K562 (cell line): ENCODE results near the gene SDK1. TPM values are rescaled to one million over a fixed set of nuclear protein-coding genes. Genes with fewer than 3 reads are reported as not detected.

Source experiments
- ATAC-seq: fragments of 200-7000 bp; cut with Tn5 transposase; 3 replicates; pipeline ENCODE4 v1.9.1; 2020; ENCODE audit warnings: moderate library complexity
- BruUV-seq: library from RNA; stranded (reverse); fragments of 400-500 nt; replicated peaks from 2 replicates; lab custom pipeline; 2021; lab: Mats Ljungman, UMichigan
- CTCF ChIA-PET: fragments of 300-600 bp; formaldehyde crosslinking; extraction: SDS; loops from one replicate; lab custom pipeline; 2021; ENCODE audit warnings: low intra/inter-chr PET ratio; lab: Yijun Ruan, JAX
- POLR2A ChIA-PET: fragments of 300-600, 350-650 bp; sonication (Branson Sonifier 250); formaldehyde crosslinking; extraction: SDS; loops from one replicate; lab custom pipeline; 2021; ENCODE audit warnings: antibody characterized with exemption, inconsistent platforms; lab: Yijun Ruan, JAX
- DNase-seq, 4 experiments: peaks; one replicate each; pipeline versions ENCODE4 v3.0.0 to v3.0.0-alpha.2; 2011 to 2018; ENCODE audit warnings: low spot score in 3 of 4, mixed read lengths in 3 of 4; ENCODE audit errors: extremely low read depth in 1 of 4
- FAIRE-seq: peaks from 2 replicates; lab custom pipeline; 2011; peaks lifted over from hg19 to GRCh38; lab: Jason Lieb, UNC
- H2AFZ ChIP-seq: 2 replicates; pipeline ENCODE4 v1.6.0; 2011; ENCODE audit warnings: low read depth, low read length, control low read depth, inconsistent platforms
- H3K27ac ChIP-seq: fragments of 200-600 bp; 3 replicates; pipeline ENCODE4 v1.8.0; 2011; ENCODE audit warnings: low read depth, mild to moderate bottlenecking, control low read depth, inconsistent platforms, low read length, moderate library complexity, mixed read lengths; ENCODE audit errors: extremely low read depth
- H3K27me3 ChIP-seq, 2 experiments: fragments of 300-600 bp in 1 of 2; 2 replicates in 1 of 2; 3 replicates in 1 of 2; pipeline versions ENCODE4 v1.6.0 to v1.8.0; 2011; ENCODE audit warnings: inconsistent platforms in 2 of 2, low read length in 2 of 2, mild to moderate bottlenecking in 1 of 2, mixed read lengths in 1 of 2, moderate library complexity in 1 of 2; ENCODE audit not compliant: control insufficient read depth in 2 of 2, insufficient read depth in 2 of 2
- H3K36me3 ChIP-seq: fragments of 300-600 bp; 3 replicates; pipeline ENCODE4 v1.8.0; 2011; ENCODE audit warnings: mild to moderate bottlenecking, low read length, inconsistent platforms; ENCODE audit not compliant: control insufficient read depth, insufficient read depth
- H3K4me1 ChIP-seq, 2 experiments: fragments of 200-600 bp in 1 of 2; replicated peaks in 1 of 2; 2 replicates in 1 of 2; 3 replicates in 1 of 2; pipeline versions ENCODE4 v1.5.1 to v1.8.0; 2011; ENCODE audit warnings: inconsistent platforms in 2 of 2, low read length in 2 of 2, mild to moderate bottlenecking in 1 of 2, mixed read lengths in 1 of 2, moderate library complexity in 1 of 2; ENCODE audit not compliant: control insufficient read depth in 2 of 2, insufficient read depth in 2 of 2
- H3K4me2 ChIP-seq: 2 replicates; pipeline ENCODE4 v1.6.1; 2011; ENCODE audit warnings: low read length, control low read depth, inconsistent platforms, mixed read lengths; ENCODE audit not compliant: insufficient read depth
- H3K4me3 ChIP-seq: fragments of 200-600 bp; sonication (generic), shearing (Covaris generic); 2 replicates; pipeline ENCODE4 v1.5.1; 2016; ENCODE audit warnings: control low read depth, inconsistent platforms
- H3K79me2 ChIP-seq: fragments of 200-600 bp; 3 replicates; pipeline ENCODE4 v1.8.0; 2011; ENCODE audit warnings: low read length, inconsistent platforms; ENCODE audit not compliant: control insufficient read depth, insufficient read depth
- H3K9ac ChIP-seq, 2 experiments: 2 replicates each; pipeline versions ENCODE4 v1.6.0 to v1.6.1; 2011; ENCODE audit warnings: low read depth in 2 of 2, low read length in 2 of 2, control low read depth in 1 of 2, inconsistent platforms in 1 of 2, mild to moderate bottlenecking in 1 of 2, mixed read lengths in 1 of 2; ENCODE audit not compliant: insufficient read depth in 1 of 2
- H3K9me1 ChIP-seq: one replicate; pipeline ENCODE4 v1.6.0; 2011; ENCODE audit warnings: inconsistent platforms, mild to moderate bottlenecking, low read length, moderate library complexity; ENCODE audit not compliant: control insufficient read depth, insufficient read depth
- H3K9me3 ChIP-seq: replicated peaks from 2 replicates; pipeline ENCODE4 v1.5.1; 2011; ENCODE audit warnings: low read depth, low read length, inconsistent platforms; ENCODE audit not compliant: control insufficient read depth, insufficient read depth
- H4K20me1 ChIP-seq: replicated peaks from 2 replicates; pipeline ENCODE4 v1.6.1; 2011; ENCODE audit warnings: low read length, inconsistent platforms, mixed read lengths; ENCODE audit not compliant: control insufficient read depth, insufficient read depth
- BCLAF1 ChIP-seq, 2 experiments: fragments of 450-650 bp in 1 of 2; IDR thresholded peaks; 2 replicates each; pipeline ENCODE4 v1.6.1; 2011 to 2017; ENCODE audit warnings: low read depth in 2 of 2, antibody characterized with exemption in 1 of 2, borderline replicate concordance in 1 of 2, low read length in 1 of 2, mild to moderate bottlenecking in 1 of 2, mixed read lengths in 1 of 2; ENCODE audit not compliant: control insufficient read depth in 1 of 2
- FOXM1 ChIP-seq, 2 experiments: fragments of 450-650 bp in 1 of 2; sonication (generic) in 1 of 2; formaldehyde crosslinking in 1 of 2; IDR thresholded peaks; 2 replicates each; pipeline versions ENCODE4 v1.6.1 to v1.9.0; 2017 to 2022; ENCODE audit warnings: low read depth in 2 of 2, mild to moderate bottlenecking in 2 of 2, missing genetic modification reagents in 1 of 2, moderate library complexity in 1 of 2
- HDAC8 ChIP-seq: fragments of 450-650 bp; IDR thresholded peaks from 2 replicates; pipeline ENCODE4 v1.6.1; 2016; ENCODE audit warnings: mild to moderate bottlenecking, missing genetic modification characterization, moderate library complexity, missing compliant biosample characterization
- HOXB6 ChIP-seq: fragments of 250-450 bp; sonication (Bioruptor Pico); IDR thresholded peaks from 2 replicates; pipeline ENCODE4 v1.5.1; 2022; ENCODE audit warnings: mild to moderate bottlenecking, borderline replicate concordance
- MIER1 ChIP-seq: fragments of 450-650 bp; IDR thresholded peaks from 2 replicates; pipeline ENCODE4 v1.6.1; 2016; ENCODE audit warnings: antibody characterized with exemption, mild to moderate bottlenecking, low read depth
- TAF9B ChIP-seq: fragments of 450-650 bp; IDR thresholded peaks from 2 replicates; pipeline ENCODE4 v1.6.1; 2018; ENCODE audit warnings: mild to moderate bottlenecking; ENCODE audit not compliant: partially characterized antibody
- TCF15 ChIP-seq: fragments of 250-450 bp; sonication (Bioruptor Pico); IDR thresholded peaks from 2 replicates; pipeline ENCODE4 v1.8.0; 2022; ENCODE audit warnings: moderate library complexity, mild to moderate bottlenecking, inconsistent platforms
- ZNF174 ChIP-seq: fragments of 250-450 bp; sonication (Bioruptor Pico); IDR thresholded peaks from 2 replicates; pipeline ENCODE4 v1.4.0; 2020; ENCODE audit warnings: mild to moderate bottlenecking
- ZNF444 ChIP-seq: fragments of 250-450 bp; sonication (Bioruptor Pico); IDR thresholded peaks from 2 replicates; pipeline ENCODE4 v1.4.0; 2020; ENCODE audit warnings: mild to moderate bottlenecking, moderate library complexity
- ZNF785 ChIP-seq: fragments of 250-450 bp; sonication (Bioruptor Pico); IDR thresholded peaks from 2 replicates; pipeline ENCODE4 v1.4.0; 2020; ENCODE audit warnings: mild to moderate bottlenecking
- WGBS: fragments of 100-300 bp; shearing (Covaris generic); methylation state at CpG from one replicate; pipeline ENCODE4 v1.1.6; 2016; ENCODE audit warnings: low coverage, mixed read lengths; ENCODE audit not compliant: insufficient coverage; ENCODE audit errors: missing lambda C conversion rate; 5-methylcytosine and 5-hydroxymethylcytosine counted together
- in situ Hi-C: fragments of 300-500 bp; cut with MboI; formaldehyde crosslinking; loops from 4 replicates; pipeline ENCODE4 v1.15.0; 2018; ENCODE audit warnings: inconsistent platforms, mixed read lengths
- intact Hi-C: fragments of 100-400 bp; cut with micrococcal nuclease; formaldehyde crosslinking; loops from 2 replicates; pipeline ENCODE4 v1.14.2; 2022
- polyA plus RNA-seq, 8 experiments: library from polyadenylated mRNA; depleted of rRNA in 4 of 8; stranded (reverse) in 5 of 8; unstranded in 3 of 8; fragments of >200 nt; fragmentation: Nextera tagmentation in 2 of 8; fragmentation: Illumina TruSeq in 1 of 8; extraction: Ambion mirVana in 2 of 8; extraction: Trizol in 1 of 8; gene quantifications; 2 replicates each; pipeline versions ENCODE4 v1.2.1 to v1.2.3, GENCODE V29; 2011 to 2014; ENCODE audit warnings: inconsistent platforms in 1 of 8, missing spikeins in 1 of 8
- total RNA-seq, 7 experiments: library from RNA; depleted of rRNA in 6 of 7; stranded (reverse); fragments of >200 nt in 6 of 7; fragmentation: Illumina TruSeq in 2 of 7; extraction: Trizol in 2 of 7; gene quantifications; 2 replicates each; pipeline versions ENCODE4 v1.2.1 to v1.2.3, GENCODE V29; 2011 to 2021; ENCODE audit warnings: low replicate concordance in 1 of 7
- TF ChIP-seq, protein P1 (sequence below): fragments of 250-450 bp; sonication (Bioruptor Pico); IDR thresholded peaks from 2 replicates; pipeline ENCODE4 v1.6.1; 2021; ENCODE audit warnings: mild to moderate bottlenecking
- TF ChIP-seq, protein P2 (sequence below): fragments of 250-450 bp; sonication (Bioruptor Pico); IDR thresholded peaks from 2 replicates; pipeline ENCODE4 v1.4.0; 2020

Gene SDK1
- total and polyA plus RNA-seq, 9 of the 15 experiments (the other 6 are each of a cell fraction or from before 2014, with no cell fraction given) = 0.16 TPM; not detected in 8

DNA sequence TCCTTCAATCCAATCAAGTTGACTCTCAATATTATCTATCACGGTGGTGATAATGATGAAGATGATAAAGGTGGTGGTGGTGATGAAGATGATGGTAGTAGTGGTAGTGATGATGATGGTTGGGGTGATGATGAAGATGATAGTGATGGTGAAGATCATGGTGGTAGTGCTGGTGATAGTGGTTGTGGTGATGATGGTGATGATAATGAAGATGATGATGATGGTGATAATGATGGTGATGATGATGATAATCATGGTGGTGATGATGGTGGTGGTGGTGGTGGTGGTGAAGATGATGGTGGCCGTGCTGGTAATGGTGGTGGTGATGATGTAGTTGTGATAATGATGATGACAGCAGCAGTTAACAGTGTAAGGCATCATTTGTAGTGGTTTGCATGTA, 29.8 kb upstream of the SDK1 start:
- in situ Hi-C loops (no loop called here), intact Hi-C loops (no loop called here)
- FAIRE-seq = no peak
- H3K36me3 ChIP-seq = no peaks in the 10 kb centered on the region
- no peak for ATAC-seq
- no peak overlapping the region for H3K9ac ChIP-seq
- H3K4me2 ChIP-seq = no peak overlapping the region
- H4K20me1 ChIP-seq = no peaks in the 10 kb centered on the region
- H3K79me2 ChIP-seq = no peaks in the 10 kb centered on the region
- no peak for DNase-seq
- H3K9me3 ChIP-seq = no peaks in the 10 kb centered on the region
- no peaks in the 10 kb centered on the region for H3K27me3 ChIP-seq
- no peak overlapping the region for H2AFZ ChIP-seq
- H3K4me1 ChIP-seq = no peaks in the 10 kb centered on the region
- POLR2A ChIA-PET = no interaction called here
- no TSS peak for BruUV-seq
- no peak overlapping the region for H3K27ac ChIP-seq
- 0% methylated on average over 2 of the region's 2 CpGs for WGBS
- H3K4me3 ChIP-seq = no peak overlapping the region
- H3K9me1 ChIP-seq = no peaks in the 10 kb centered on the region
- CTCF ChIA-PET = no interaction called here
- TF ChIP-seq ZNF444 (CRISPR knock-in tag) (no peak), HDAC8 (no peak), BCLAF1 (IDR thresholded peaks at IDR 0.05; ENCODE audit: borderline replicate concordance in 1 of 2, control insufficient read depth in 1 of 2, low read depth in 2 of 2, low read length in 1 of 2) (no peak), FOXM1 (IDR thresholded peaks at IDR 0.05; ENCODE audit: low read depth) (no peak), FOXM1 (CRISPR knock-in tag; IDR thresholded peaks at IDR 0.05; ENCODE audit: low read depth) (no peak), HOXB6 (CRISPR knock-in tag) (no peak), TCF15 (CRISPR knock-in tag) (no peak), ZNF785 (no peak), ZNF174 (CRISPR knock-in tag) (no peak), MIER1 (no peak), TAF9B (no peak)
- TF ChIP-seq, protein P1, sequence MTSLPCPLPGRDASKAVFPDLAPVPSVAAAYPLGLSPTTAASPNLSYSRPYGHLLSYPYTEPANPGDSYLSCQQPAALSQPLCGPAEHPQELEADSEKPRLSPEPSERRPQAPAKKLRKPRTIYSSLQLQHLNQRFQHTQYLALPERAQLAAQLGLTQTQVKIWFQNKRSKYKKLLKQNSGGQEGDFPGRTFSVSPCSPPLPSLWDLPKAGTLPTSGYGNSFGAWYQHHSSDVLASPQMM (CRISPR knock-in tag) = no peak
- TF ChIP-seq, protein P2, sequence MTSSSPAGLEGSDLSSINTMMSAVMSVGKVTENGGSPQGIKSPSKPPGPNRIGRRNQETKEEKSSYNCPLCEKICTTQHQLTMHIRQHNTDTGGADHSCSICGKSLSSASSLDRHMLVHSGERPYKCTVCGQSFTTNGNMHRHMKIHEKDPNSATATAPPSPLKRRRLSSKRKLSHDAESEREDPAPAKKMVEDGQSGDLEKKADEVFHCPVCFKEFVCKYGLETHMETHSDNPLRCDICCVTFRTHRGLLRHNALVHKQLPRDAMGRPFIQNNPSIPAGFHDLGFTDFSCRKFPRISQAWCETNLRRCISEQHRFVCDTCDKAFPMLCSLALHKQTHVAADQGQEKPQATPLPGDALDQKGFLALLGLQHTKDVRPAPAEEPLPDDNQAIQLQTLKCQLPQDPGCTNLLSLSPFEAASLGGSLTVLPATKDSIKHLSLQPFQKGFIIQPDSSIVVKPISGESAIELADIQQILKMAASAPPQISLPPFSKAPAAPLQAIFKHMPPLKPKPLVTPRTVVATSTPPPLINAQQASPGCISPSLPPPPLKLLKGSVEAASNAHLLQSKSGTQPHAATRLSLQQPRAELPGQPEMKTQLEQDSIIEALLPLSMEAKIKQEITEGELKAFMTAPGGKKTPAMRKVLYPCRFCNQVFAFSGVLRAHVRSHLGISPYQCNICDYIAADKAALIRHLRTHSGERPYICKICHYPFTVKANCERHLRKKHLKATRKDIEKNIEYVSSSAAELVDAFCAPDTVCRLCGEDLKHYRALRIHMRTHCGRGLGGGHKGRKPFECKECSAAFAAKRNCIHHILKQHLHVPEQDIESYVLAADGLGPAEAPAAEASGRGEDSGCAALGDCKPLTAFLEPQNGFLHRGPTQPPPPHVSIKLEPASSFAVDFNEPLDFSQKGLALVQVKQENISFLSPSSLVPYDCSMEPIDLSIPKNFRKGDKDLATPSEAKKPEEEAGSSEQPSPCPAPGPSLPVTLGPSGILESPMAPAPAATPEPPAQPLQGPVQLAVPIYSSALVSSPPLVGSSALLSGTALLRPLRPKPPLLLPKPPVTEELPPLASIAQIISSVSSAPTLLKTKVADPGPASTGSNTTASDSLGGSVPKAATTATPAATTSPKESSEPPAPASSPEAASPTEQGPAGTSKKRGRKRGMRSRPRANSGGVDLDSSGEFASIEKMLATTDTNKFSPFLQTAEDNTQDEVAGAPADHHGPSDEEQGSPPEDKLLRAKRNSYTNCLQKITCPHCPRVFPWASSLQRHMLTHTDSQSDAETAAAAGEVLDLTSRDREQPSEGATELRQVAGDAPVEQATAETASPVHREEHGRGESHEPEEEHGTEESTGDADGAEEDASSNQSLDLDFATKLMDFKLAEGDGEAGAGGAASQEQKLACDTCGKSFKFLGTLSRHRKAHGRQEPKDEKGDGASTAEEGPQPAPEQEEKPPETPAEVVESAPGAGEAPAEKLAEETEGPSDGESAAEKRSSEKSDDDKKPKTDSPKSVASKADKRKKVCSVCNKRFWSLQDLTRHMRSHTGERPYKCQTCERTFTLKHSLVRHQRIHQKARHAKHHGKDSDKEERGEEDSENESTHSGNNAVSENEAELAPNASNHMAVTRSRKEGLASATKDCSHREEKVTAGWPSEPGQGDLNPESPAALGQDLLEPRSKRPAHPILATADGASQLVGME (CRISPR knock-in tag) = no peak
